WI38 (cell line): Measurements from ENCODE around the gene WDR91.
A peak's percentile ranks its signal among the peaks of the same experiment; 100 is the strongest.

Experiments
- H3K4me3 ChIP-seq: 2 replicates; pipeline ENCODE4 v1.5.1; 2011; ENCODE audit warnings: low read depth, mild to moderate bottlenecking, control low read depth, low read length
- CTCF ChIP-seq: IDR thresholded peaks from 2 replicates; pipeline ENCODE4 v1.5.1; 2012; ENCODE audit warnings: low read depth, mild to moderate bottlenecking, control low read depth, low read length

WDR91 gene

GRCh38 chr7:135232720-135233119 is 21.4 kb upstream of the WDR91 start:
- H3K4me3 ChIP-seq, result no peak overlapping the region
- TF ChIP-seq CTCF, result 0 out of 2 replicates have a peak, but pooled peaks have one; percentile 9

DNA sequence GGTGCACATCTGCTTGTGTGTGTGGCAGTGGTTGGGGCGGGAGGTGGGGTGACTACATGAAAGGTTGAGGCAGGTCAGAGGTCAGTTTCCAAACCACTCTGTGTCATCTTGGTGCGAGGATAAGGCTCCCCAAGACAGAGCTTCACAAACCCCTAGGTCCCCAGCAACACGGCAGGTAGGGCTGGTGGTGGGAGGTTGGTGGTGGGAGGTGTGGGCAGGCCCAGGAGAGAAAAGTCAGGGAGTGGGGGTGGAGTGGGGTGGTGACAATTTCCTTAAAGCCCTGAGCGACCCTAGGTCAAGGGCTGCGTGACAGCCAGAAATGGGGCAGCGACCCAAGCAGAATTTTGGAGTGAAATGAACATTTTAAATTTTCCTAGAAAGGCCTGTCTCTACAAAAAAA is 20.8 kb upstream of the WDR91 start:
- H3K4me3 ChIP-seq, result no peak overlapping the region
- TF ChIP-seq CTCF, result no peak

GRCh38 chr7:135231686-135232085 is 20.4 kb upstream of the WDR91 start:
- H3K4me3 ChIP-seq, result no peak overlapping the region

GRCh38 chr7:135224027-135224426 is 12.7 kb upstream of the WDR91 start:
- no peak for TF ChIP-seq CTCF
- H3K4me3 ChIP-seq, result no peak overlapping the region

More at GRCh38 chr7:135231686-135232085, 20.4 kb upstream of the WDR91 start:
- TF ChIP-seq CTCF, result no peak

GRCh38 chr7:135217645-135218509 is 6.6 kb upstream of the WDR91 start:
- no peak overlapping the region for H3K4me3 ChIP-seq
- no peak for TF ChIP-seq CTCF

DNA sequence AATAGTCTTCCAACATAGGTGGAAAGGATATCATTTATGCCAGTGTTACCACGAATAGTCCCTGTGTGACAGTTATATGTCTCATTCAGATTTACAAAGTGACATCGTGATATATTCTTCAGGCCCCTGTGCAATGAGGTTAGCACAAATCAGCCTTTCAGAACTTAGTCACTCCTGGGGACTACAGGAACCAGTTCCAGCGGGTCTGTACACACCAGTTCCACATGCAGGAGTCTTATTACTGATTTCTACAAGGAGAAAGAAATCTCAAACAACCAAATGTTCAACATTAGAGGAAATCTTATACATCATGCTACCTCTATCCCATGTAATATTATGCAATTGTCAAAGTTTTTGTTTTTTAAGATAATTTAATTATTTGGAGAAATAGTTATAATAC is 4.4 kb upstream of the WDR91 start:
- TF ChIP-seq CTCF, result no peak
- no peak overlapping the region for H3K4me3 ChIP-seq

GRCh38 chr7:135215180-135215579 is 3.9 kb upstream of the WDR91 start:
- TF ChIP-seq CTCF, result no peak
- no peak overlapping the region for H3K4me3 ChIP-seq
